ENCODE measurements around the gene TAB3.

DNA sequence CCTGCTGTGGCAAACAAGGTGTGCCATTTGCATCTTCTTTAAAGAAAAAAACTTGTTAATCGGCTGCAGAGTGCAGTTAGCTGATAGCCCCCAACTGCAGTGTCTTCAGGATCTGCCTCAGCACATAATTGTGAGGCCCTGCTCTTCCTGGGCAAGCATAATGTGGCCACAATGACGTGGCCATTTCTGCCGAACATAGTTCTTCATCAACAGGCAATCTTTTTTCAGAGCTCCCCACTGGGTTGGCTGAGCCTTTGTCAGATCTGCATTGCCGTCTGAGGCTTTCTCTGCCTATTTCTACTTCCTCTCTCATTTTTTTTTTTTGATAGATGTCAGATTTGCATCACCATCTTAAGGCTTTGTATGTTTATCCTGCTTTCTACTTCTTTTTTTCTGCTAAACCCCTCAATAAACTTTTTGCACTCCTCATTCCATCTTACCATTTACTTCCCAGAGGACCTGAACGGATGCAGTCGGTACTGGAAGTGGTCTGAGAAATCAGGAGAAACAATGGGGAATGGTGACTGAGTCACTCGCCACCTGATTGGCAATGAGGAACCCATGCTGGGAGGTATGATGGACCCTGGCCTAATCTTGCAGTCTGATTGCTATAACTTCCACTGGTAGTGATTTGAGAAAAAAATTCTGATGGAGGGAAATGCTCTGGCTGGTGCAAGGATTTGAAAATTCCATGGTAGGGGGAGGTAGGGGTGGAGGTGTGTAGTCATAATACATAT is 21.2 kb upstream of the TAB3 start:
- no peak for TF ChIP-seq POLR2A (IDR thresholded peaks at IDR 0.05; ENCODE audit: low read depth, low read length)
- TF ChIP-seq POLR2AphosphoS5 (IDR thresholded peaks at IDR 0.05; ENCODE audit: low read depth, low read length): no peak
- TF ChIP-seq TAF1 (IDR thresholded peaks at IDR 0.05; ENCODE audit: low read depth, low read length): no peak
- no peak for TF ChIP-seq SPI1 (IDR thresholded peaks at IDR 0.05; ENCODE audit: low read depth, low read length)
- TF ChIP-seq POU2F2 (IDR thresholded peaks at IDR 0.05; ENCODE audit: low read depth, low read length): no peak
